Esophagus mucosa (tissue), 1 donor: ENCODE data around the gene MAPK11. TPM values are rescaled to one million over a fixed set of nuclear protein-coding genes. Genes with fewer than 3 reads are reported as not detected.
A peak's percentile ranks its signal among the peaks of the same experiment; 100 is the strongest.

ENCODE experiments used
- ATAC-seq: fragments of 200-7000 bp; cut with Tn5 transposase; one replicate; pipeline ENCODE4 v1.9.1; 2020
- total RNA-seq: library from RNA; stranded (reverse); gene quantifications from one replicate; pipeline ENCODE4 v1.2.4, GENCODE V29; 2023
- donor health status: DM: yes; HTN: yes; CAD: no.

Gene MAPK11
- total RNA-seq, 1 donor from 2014 or later = 5.8 TPM

- no peak for ATAC-seq
These were observed 9.8 kb downstream of the MAPK11 start for GRCh38 chr22:50260434-50260800.

GRCh38 chr22:50259302-50259701 is 10.9 kb downstream of the MAPK11 start:
- ATAC-seq = no peak

GRCh38 chr22:50258361-50259292 is 11.6 kb downstream of the MAPK11 start:
- no peak for ATAC-seq

GRCh38 chr22:50257451-50258360 is 12.5 kb downstream of the MAPK11 start:
- no peak for ATAC-seq

GRCh38 chr22:50257041-50257440 is 13.1 kb downstream of the MAPK11 start:
- ATAC-seq = no peak

GRCh38 chr22:50256258-50256862 is 13.8 kb downstream of the MAPK11 start:
- no peak for ATAC-seq

GRCh38 chr22:50255607-50256006 is 14.6 kb downstream of the MAPK11 start:
- no peak for ATAC-seq

- no peak for ATAC-seq
These were observed 15.1 kb downstream of the MAPK11 start for GRCh38 chr22:50255099-50255498.

- ATAC-seq = no peak
These were observed 16.2 kb downstream of the MAPK11 start for GRCh38 chr22:50253941-50254340.

- ATAC-seq = no peak
These were observed 16.9 kb downstream of the MAPK11 start for GRCh38 chr22:50253046-50253915.

GRCh38 chr22:50252082-50253045 is 17.8 kb downstream of the MAPK11 start:
- ATAC-seq = peak; percentile 58

- no peak for ATAC-seq
These were observed 18.6 kb downstream of the MAPK11 start for GRCh38 chr22:50251477-50252081.

GRCh38 chr22:50250555-50251476 is 19.4 kb downstream of the MAPK11 start, which contains the start of gene HDAC10:
Gene HDAC10 (minus strand): TSS chr22:50251265. CDS start chr22:50251032, 233 bp downstream.
- ATAC-seq = peak; percentile 69

- no peak for ATAC-seq
These were observed 20.0 kb downstream of the MAPK11 start for GRCh38 chr22:50250249-50250554.

GRCh38 chr22:50249341-50250248 is 20.6 kb downstream of the MAPK11 start:
- no peak for ATAC-seq

GRCh38 chr22:50248196-50249081 is 21.7 kb downstream of the MAPK11 start:
- ATAC-seq = no peak

GRCh38 chr22:50247748-50248147 is 22.4 kb downstream of the MAPK11 start:
- no peak for ATAC-seq
